Endometrial microvascular endothelial cells (primary cell): ENCODE measurements around the gene TTC28. TPM values are rescaled to one million over a fixed set of nuclear protein-coding genes. Genes with fewer than 3 reads are reported as not detected.
"Not testable (repeated sequence)": the region's sequence is repeated elsewhere in the genome, so short reads cannot be mapped to it uniquely, and the experiment has no call there.

Experiments used
- in situ Hi-C: cut with HindIII; loops from 2 replicates; pipeline ENCODE4 v1.10.0; 2017; ENCODE audit warnings: low sequenced_read_pairs, low pct_unique_long_range_greater_than_20kb; ENCODE audit errors: inconsistent ontology term
- total RNA-seq: library from RNA; depleted of rRNA; stranded (reverse); fragments of >200 nt; gene quantifications from one replicate; pipeline ENCODE4 v1.2.3, GENCODE V29; 2015; ENCODE audit errors: inconsistent ontology term

TTC28 gene
- total RNA-seq, 1 donor from 2014 or later, result 8.2 TPM

DNA sequence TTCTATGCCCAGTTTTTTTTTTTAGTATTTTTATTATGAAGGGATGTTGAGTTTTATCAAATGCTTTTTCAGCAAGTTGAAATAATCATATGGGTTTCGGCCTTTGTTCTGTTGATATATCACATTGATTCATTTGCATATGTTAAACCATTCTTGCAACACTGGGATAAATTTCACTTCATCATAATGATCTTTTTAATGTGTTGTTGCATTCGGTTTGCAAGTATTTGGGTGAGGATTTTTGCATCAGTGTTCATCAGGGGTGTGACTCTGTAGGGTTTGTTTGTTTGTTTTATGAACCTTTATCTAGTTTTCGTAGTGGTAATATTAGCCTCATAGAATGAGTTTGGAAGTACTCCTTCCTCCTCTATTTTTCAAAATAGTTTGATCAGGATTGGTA is 103.5 kb downstream of the TTC28 start:
- in situ Hi-C loops, result loop anchor here (25.0 kb wide), 1 partner anchor 539 kb away; no protein-coding TSS in a partner anchor

DNA sequence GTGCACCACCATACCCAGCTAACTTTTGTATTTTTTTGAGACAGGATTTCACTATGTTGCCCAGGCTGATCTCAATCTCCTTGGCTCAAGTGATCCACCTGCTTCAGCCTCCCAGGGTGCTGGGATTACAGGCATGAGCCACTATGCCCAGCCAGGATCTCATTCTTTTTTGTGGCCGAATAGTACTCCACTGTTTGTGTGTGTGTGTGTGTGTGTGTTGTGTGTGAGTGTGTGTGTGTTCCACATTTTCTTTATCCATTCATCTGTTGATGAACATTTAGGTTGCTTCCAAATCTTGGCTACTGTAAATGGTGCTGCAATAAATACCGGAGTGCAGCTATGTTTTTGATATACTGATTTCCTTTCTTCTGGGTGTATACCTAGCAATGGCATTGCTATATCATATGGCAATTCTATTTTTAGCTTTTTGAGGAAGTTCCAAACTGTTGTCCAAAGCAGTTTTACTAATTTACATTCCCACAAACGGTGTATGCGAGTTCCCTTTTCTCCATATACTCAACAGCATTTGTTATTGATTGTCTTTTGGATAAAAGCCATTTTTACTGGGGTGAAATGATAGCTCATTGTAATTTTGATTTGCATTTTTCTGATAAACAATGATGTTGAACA is 105.4 kb downstream of the TTC28 start:
- in situ Hi-C loops, result no loop called here

DNA sequence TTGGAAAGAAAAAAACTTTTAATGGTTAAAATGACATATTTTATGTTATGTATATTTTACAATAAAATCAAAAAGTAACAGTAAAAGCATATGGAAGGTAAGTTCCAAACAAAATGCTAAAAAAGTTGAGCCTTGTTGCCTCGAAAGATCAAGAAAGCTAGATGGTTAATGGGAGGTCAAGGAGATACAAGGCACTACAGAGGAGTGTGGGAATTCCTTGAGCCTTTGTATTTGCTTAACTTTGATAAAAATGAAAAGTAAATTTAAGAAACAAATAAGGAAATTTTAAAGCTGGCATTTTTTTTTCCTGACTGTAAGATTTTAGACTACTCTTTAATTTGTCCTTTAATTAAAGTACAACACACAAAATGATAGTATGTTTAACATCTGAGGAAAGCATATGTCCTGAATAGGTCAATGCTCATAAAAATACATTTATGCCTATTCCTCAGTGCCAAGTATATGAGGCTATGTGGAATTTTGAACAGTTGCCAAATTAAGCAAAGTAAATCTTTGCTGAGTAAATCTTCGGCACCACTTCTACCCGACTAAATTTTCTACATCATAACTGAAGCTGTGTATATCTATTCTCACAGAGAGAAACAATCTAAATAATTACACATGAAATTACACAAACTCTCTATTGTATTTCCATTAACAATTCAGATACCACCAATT is 108.8 kb downstream of the TTC28 start:
- in situ Hi-C loops, result no loop called here

DNA sequence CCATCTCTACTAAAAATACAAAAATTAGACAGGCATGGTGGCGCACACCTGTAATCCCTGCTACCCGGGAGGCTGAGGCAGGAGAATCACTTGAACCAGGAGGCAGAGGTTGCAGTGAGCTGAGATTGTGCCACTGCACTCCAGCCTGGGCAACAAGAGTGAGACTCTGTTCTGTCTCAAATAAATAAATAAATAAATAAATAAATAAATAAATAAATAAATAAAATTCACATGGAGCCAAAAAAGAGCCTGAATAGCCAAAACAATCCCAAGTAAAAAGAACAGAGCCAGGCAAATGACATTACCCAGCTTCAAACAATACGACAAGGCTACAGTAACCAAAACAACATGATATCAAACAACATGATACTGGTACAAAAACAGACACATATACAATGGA is 110.7 kb downstream of the TTC28 start:
- in situ Hi-C loops, result not testable (repeated sequence)

DNA sequence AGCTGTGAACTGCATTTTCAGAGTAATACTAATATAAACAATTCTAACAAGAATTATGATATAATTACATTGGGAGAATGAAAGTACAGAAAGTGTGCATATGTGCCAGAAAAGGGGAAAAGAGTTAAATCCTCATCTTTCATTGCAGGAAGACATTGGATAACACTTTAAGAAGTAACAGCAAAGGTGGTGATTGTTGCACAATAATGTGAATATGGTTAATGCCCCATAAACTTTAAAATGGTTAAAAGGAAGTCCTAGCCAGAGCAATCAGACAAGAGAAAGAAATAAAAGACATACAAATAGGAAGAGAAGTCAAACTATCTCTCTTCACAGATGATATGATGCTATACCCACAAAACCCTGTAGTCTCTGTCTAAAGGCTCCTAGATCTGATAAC is 111.5 kb downstream of the TTC28 start:
- in situ Hi-C loops, result no loop called here

DNA sequence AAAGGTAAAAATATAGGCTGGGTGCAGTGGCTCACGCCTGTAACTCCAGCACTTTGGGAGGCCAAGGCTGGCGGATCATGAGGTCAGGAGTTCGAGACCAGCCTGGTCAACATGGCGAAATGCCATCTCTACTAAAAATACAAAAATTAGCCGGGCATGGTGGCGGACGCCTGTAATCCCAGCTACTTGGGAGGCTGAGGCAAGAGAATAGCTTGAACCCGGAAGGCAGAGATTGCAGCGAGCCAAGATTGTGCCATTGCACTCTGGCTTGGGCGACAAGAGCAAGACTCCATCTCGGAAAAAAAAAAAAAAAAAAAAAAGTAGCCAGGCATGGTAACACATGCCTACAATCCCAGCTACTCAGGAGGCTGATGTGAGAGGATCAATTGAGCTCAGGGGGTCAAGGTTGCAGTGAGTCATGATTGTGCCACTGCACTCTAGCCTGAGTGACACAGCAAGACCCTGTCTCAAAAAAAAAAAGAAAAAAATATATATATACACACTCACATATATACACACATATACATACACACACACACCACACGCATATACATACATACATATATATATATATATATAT is 112.6 kb downstream of the TTC28 start:
- in situ Hi-C loops, result not testable (repeated sequence)

DNA sequence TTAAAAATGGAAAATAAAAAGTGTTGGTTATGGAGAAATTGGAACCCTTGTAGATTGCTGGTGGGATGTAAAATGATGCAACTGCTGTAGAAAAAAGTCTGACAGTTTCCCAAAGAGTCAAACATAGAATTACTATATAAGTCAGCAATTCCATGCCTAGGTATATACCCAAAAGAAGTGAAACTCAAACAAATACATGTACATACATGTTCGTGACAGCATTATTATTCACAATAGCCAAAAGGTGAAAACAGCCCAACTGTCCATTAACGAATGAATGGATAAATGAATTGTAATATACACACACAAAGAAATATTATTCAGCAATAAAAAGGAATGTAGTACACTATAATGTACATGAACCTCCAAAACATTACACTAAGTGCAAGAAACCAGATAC is 116.0 kb downstream of the TTC28 start:
- in situ Hi-C loops, result no loop called here

DNA sequence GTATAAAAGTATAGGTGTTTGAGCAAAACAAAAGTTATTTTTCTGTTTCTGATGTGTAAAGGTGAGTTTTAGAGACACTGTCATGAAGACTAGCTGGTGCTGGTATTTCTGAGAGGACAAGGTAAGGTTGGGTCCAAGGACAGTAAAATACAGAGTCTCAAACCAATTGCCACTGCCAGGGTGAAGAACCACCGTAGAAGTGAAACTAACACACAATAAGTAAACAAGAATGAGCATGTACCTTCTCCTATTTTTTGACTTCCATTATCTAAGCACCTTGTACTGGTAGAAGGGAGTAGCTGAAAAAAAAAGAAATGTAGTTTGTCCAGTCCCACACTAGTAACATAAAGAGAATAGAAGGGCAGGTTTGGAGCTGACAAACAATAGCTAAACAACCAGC is 117.3 kb downstream of the TTC28 start:
- in situ Hi-C loops, result no loop called here

DNA sequence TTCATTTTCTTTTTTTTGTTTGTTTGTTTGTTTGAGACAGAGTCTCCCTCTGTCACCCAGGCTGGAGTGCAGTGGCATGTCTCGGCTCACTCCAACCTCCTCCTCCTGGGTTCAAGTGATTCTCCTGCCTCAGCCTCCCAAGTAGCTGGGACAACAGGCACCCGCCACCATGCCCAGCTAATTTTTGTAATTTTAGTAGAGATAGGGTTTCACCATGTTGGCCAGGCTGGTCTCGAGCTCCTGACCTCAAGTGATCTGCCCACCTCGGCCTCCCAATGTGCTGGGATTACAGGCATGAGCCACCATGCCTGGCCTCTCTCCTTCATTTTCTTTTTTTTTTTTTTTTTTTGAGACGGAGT is 118.9 kb downstream of the TTC28 start:
- in situ Hi-C loops, result not testable (repeated sequence)

DNA sequence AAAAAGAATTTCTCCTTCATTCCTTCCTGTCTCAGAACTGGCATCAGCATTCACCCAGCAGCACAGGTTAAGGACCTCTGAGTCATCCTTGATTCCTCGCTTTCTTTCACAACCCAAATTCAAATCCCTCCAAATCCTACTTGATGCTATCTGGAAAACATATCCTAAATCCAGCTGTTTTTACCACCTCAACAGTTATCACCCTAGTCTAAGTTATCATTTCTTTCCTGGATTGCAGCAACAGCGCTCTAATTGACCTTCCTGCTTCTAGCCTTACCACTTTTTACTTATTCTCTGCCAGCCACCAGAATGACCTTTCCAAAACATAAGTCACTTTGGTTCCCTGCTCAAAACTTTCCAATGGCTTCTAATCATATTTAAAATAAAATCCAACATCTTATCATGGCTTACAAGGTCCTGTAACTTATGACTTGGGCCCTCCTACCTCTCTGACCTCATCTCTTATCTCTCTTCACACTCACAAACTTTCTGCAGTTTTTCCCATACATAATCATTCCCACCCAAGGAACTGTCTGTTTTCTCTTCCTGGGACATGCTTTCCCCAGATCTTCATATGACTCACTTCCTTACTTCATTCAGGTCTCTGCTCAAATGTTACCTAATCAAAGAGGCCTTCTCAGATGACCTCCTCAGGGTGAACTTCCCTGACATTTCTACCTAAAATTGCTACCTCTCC is 119.4 kb downstream of the TTC28 start:
- in situ Hi-C loops, result no loop called here

DNA sequence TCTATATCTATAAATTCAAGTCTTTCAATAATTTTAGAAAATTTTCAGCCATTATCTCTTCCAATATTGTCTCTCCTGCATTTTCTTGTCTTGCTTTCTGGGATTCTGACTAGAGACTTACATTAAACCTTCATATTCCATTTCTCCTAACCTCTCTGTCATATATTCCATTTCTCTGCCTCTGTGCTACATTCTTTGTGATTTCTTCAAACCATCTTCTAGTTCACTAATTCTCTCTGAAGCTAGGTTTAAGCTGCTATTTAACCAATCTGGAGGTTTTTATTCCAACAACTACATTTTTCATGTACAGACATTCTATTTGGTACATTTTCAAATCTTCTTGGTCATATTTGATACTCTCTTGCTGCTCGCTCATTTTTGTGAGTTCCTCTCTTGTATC is 122.5 kb downstream of the TTC28 start:
- in situ Hi-C loops, result no loop called here

DNA sequence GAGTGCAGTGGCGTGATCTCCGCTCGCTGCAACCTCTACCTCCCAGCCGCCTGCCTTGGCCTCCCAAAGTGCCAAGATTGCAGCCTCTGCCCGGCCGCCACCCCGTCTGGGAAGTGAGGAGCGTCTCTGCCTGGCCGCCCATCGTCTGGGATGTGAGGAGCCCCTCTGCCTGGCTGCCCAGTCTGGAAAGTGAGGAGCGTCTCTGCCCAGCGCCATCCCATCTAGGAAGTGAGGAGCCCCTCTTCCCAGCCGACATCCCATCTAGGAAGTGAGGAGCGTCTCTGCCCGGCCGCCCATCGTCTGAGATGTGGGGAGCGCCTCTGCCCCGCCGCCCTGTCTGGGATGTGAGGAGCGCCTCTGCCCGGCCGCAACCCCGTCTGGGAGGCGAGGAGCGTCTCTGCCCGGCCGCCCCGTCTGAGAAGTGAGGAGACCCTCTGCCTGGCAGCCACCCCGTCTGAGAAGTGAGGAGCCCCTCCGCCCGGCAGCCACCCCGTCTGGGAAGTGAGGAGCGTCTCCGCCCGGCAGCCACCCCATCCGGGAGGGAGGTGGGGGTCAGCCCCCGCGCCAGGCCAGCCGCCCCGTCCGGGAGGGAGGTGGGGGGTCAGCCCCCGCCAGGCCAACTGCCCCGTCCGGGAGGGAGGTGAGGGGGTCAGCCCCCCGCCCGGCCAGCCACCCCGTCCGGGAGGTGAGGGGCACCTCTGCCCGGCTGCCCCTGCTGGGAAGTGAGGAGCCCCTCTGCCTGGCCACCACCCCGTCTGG is 126.4 kb downstream of the TTC28 start:
- in situ Hi-C loops, result not testable (repeated sequence)

DNA sequence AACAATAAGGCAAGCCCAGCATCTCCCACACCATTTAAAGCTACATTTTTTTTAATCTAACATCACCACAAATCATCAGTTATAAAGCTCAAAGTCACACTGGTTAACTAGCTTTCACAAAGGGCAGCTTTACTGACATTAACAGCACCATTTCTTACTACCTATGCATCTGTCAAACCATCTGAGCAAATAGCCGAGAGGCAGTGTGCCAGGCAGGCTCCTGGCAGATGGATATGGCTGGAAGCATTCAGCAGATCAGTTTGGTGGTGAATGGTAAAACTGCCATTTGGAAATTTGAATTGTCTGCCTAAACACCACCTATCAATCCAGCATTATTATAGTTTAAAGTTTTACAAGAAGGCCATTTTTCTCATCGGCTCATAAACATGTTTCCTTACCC is 131.2 kb downstream of the TTC28 start:
- in situ Hi-C loops, result no loop called here

DNA sequence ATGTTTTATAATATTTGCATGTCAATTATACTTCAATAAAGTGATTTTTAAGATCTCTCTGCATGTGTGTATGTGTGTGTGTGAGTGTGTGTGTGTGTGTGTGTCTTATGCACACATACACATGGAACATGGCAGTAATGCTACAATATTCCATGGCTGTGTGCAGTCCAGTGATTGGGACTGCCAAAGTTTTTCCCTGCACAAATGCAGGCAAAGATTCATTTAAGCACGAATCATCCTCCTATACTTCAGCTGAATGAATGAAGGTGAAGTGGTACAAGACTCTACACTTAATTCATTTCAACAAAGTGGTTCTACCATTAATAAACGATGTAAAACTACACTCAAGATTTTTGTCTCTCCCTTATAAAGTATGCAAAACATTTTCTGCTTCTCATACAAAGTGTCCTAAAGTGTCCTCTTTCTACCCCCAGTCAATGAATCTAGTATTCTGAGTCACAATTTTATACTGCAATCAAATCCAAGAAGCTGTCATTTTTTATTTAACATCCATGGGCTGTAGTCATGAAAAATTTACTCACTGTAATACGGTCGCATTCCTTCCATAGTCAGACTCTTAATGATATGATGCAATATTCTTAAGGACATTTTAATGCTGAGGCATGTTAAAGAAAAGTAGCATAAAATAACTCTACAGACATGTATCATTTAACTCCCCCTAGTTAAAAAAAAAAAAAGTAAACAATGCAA is 132.4 kb downstream of the TTC28 start:
- in situ Hi-C loops, result no loop called here

DNA sequence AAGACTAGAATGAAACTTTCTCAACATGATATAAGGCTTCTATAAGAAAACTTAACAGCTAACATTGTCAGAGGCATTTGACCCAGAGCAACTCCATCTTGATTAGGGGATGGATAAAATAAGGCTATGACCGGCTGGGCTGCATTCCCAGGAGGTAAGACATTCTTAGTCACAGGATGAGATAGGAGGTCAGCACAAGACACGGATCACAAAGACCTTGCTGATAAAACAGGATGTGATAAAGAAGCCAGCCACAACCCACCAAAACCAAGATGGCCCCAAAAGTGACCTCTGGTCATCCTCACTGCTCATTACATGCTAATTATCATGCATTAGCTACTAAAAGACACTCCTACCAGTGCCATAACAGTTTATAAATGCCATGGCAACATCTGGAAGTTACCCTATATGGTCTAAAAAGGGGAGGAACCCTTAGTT is 135.2 kb downstream of the TTC28 start:
- in situ Hi-C loops, result no loop called here

DNA sequence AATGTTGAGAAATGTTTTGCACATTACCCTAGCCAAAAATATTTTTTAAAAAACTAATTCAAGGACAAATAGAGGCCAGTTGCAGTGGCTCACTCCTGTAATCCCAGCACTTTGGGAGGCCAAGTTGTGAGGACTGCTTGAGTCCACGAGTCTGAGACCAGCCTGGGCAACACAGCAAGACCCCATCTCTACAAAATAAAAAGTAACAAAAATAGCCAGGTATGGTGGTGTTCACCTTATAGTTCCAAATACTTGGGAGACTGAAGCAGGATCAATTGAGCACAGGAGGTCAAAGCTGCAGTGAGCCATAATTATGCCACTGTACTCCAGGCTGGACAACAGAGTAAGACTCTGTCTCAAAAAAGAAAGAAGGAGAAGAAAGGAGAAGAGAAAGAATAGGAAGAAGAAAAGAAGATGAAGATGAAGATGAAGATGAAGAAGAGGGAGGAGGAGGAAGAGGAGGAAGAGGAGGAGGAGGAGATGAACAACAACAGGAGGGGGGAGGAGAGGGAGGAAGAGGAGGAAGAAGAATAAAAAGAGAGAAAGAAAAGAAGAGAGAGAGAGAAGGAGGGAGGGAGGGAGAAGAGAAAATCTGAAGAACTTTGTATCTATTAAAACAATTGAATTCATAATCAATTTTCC is 136.5 kb downstream of the TTC28 start:
- in situ Hi-C loops, result no loop called here

DNA sequence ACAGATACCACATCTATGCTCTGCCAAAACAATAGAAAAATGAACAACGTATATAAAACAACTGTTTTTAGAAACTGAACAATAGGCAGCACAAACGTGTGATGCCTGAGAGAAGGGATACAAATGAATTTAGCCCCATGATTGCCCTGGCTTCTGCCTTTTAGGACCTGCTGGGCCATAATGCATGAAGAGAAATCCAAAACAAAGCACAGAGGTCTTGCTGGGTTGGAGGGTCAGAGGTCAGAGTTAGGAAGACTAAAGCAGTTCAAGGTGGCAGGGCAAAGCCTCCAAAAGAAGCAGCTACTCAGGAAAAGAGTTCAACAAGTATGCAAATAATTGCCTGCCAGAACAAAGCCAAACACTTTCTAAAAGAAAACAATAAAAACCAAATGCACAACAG is 138.5 kb downstream of the TTC28 start:
- in situ Hi-C loops, result no loop called here

DNA sequence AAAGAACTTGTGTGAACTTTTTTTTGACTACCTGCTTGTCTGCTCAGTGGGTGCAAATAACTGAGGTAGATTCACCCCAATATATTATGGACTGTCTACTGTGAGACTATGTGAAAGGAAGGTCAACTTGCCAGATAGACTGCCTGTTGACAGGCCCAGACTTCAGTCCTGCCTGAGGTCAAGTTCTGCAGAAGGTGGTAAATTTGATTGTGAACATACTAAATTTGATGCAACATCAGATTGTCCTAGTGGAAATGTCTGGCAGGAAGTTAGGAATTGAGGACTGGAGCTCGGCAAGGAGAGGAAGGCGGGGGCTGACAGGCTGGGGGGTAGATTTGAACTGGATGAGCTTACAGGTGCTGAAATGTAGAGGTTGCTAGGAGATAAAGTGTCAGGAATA is 140.7 kb downstream of the TTC28 start:
- in situ Hi-C loops, result no loop called here
